Neural cell (in vitro differentiated cells): ENCODE results near the gene SELENON.

Source experiments
- EZH2 ChIP-seq: fragments of 200-600, 300-800 bp; shearing (Covaris generic), sonication (generic); IDR thresholded peaks from 2 replicates; pipeline ENCODE4 v1.6.1; 2014; ENCODE audit warnings: antibody characterized with exemption, low read length, borderline replicate concordance, mild to moderate bottlenecking; ENCODE audit not compliant: insufficient read depth, poor library complexity, severe bottlenecking
- POLR2AphosphoS5 ChIP-seq: IDR thresholded peaks from 2 replicates; pipeline ENCODE4 v1.6.1; 2012
- TAF1 ChIP-seq: IDR thresholded peaks from 2 replicates; pipeline ENCODE4 v1.6.1; 2012; ENCODE audit warnings: low read depth
- TF ChIP-seq, protein P1 (sequence below): IDR thresholded peaks from 2 replicates; pipeline ENCODE4 v1.6.1; 2012; ENCODE audit warnings: borderline replicate concordance
- TF ChIP-seq, protein P2 (sequence below): fragments of 450-650 bp; IDR thresholded peaks from 2 replicates; pipeline ENCODE4 v1.5.1; 2014; ENCODE audit warnings: antibody characterized with exemption, mild to moderate bottlenecking, moderate library complexity; ENCODE audit not compliant: poor library complexity, severe bottlenecking

DNA sequence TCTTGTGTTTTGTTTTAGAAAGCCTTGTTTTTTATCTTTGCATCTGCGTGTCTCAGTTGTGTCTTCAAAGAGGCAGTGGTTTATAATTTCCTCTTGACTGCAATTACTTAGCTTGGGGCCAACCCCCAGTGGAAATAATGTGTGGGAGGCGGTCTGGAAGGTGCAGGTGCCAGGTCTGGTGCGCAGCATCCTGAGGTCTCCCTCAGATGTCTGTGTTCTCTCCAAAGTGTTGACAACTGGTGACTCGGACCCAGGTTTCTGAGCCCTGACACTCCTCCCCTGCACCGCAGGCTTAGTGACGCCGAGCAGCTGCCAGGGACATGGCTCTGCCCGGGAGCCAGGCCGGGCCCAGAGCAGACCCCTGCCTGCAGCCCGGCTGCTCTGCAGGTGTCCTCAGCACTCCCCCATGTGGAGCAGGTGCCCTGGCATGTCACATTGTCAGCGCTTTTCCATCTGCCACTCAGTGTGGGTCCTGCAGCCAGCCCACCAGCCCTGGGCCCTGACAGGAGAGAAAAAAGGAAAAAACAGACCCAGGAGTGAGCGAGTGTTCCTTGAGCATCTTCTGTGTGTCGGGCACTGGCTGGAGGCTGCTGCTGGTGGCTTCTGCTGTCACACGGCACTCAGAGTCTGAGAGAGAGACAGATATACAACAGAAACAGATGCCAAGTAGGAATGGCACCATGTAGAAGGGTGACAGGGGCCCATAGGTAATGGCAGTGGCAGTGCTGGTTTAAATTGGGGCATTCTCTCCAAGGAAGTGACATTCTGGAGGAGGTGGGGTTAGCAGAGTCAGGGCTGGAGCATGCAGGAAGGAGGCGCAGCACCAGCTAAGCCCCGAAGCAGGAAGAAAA lies 24.8 kb upstream of the SELENON start:
- no peak for TF ChIP-seq TAF1
- no peak for TF ChIP-seq EZH2
- TF ChIP-seq POLR2AphosphoS5 = no peak
- TF ChIP-seq, protein P1, sequence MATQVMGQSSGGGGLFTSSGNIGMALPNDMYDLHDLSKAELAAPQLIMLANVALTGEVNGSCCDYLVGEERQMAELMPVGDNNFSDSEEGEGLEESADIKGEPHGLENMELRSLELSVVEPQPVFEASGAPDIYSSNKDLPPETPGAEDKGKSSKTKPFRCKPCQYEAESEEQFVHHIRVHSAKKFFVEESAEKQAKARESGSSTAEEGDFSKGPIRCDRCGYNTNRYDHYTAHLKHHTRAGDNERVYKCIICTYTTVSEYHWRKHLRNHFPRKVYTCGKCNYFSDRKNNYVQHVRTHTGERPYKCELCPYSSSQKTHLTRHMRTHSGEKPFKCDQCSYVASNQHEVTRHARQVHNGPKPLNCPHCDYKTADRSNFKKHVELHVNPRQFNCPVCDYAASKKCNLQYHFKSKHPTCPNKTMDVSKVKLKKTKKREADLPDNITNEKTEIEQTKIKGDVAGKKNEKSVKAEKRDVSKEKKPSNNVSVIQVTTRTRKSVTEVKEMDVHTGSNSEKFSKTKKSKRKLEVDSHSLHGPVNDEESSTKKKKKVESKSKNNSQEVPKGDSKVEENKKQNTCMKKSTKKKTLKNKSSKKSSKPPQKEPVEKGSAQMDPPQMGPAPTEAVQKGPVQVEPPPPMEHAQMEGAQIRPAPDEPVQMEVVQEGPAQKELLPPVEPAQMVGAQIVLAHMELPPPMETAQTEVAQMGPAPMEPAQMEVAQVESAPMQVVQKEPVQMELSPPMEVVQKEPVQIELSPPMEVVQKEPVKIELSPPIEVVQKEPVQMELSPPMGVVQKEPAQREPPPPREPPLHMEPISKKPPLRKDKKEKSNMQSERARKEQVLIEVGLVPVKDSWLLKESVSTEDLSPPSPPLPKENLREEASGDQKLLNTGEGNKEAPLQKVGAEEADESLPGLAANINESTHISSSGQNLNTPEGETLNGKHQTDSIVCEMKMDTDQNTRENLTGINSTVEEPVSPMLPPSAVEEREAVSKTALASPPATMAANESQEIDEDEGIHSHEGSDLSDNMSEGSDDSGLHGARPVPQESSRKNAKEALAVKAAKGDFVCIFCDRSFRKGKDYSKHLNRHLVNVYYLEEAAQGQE = no peak
- TF ChIP-seq, protein P2, sequence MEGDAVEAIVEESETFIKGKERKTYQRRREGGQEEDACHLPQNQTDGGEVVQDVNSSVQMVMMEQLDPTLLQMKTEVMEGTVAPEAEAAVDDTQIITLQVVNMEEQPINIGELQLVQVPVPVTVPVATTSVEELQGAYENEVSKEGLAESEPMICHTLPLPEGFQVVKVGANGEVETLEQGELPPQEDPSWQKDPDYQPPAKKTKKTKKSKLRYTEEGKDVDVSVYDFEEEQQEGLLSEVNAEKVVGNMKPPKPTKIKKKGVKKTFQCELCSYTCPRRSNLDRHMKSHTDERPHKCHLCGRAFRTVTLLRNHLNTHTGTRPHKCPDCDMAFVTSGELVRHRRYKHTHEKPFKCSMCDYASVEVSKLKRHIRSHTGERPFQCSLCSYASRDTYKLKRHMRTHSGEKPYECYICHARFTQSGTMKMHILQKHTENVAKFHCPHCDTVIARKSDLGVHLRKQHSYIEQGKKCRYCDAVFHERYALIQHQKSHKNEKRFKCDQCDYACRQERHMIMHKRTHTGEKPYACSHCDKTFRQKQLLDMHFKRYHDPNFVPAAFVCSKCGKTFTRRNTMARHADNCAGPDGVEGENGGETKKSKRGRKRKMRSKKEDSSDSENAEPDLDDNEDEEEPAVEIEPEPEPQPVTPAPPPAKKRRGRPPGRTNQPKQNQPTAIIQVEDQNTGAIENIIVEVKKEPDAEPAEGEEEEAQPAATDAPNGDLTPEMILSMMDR = no peak
